ENCODE data around the gene GPRC5C.
A peak's percentile ranks its signal among the peaks of the same experiment; 100 is the strongest.

The GPRC5C gene

DNA sequence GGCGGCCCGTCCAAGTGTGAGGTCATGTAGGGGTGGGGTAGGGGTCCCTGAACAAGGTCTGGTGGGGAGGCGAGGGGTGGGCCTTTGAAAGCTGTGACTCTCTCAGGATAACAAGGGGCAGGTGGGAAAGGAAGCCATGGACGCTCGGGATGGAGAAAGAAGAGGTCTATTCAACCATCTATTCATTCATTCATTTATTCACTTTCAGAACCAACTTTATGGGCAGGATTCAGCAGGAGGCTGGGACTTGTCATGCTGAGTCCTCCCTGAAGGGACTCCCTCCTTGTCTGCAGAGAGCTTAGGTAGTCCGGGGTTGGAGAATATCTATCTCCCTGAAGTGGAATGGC, 25.9 kb downstream of the GPRC5C start:
- H3K9ac ChIP-seq (ENCODE audit: low read depth, low read length), result no peak overlapping the region
- H3K9me3 ChIP-seq (ENCODE audit: control insufficient read depth, insufficient read depth, low read length), result no peaks in the 10 kb centered on the region
- H3K4me3 ChIP-seq (ENCODE audit: low read depth, low read length), result no peak overlapping the region
- peaks cover 21% of the 10 kb centered on the region for H3K27me3 ChIP-seq (ENCODE audit: control insufficient read depth, insufficient read depth, low read length)
- H3K36me3 ChIP-seq (ENCODE audit: control insufficient read depth, insufficient read depth, low read length), result no peaks in the 10 kb centered on the region
- peaks cover 3% of the 10 kb centered on the region for H3K4me1 ChIP-seq (ENCODE audit: control insufficient read depth, insufficient read depth, low read length)

DNA sequence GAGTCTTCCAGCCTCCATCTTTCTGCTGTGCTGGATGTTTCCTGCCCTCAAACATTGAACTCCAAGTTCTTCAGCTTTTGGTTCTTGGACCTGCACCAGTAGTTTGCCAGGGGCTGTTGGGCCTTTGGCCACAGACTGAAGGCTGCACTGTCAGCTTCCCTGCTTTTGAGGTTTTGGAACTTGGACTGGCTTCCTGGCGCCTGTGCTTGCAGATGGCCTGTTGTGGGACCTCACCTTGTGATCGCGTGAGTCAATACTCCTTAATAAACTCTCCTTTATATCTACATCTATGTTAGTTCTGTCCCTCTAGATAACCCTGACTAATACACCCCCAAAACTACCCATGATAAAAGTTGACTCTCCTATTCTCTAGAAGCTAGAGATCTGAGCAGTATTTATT, 26.9 kb downstream of the GPRC5C start:
- Histone ChIP-seq H3K4me3 (ENCODE audit: low read depth, low read length) (no peak overlapping the region), H3K36me3 (ENCODE audit: control insufficient read depth, insufficient read depth, low read length) (no peaks in the 10 kb centered on the region), H3K9ac (ENCODE audit: low read depth, low read length) (no peak overlapping the region), H3K9me3 (ENCODE audit: control insufficient read depth, insufficient read depth, low read length) (no peaks in the 10 kb centered on the region), H3K27me3 (ENCODE audit: control insufficient read depth, insufficient read depth, low read length) (peaks cover 12% of the 10 kb centered on the region), H3K4me1 (ENCODE audit: control insufficient read depth, insufficient read depth, low read length) (no peaks in the 10 kb centered on the region)

DNA sequence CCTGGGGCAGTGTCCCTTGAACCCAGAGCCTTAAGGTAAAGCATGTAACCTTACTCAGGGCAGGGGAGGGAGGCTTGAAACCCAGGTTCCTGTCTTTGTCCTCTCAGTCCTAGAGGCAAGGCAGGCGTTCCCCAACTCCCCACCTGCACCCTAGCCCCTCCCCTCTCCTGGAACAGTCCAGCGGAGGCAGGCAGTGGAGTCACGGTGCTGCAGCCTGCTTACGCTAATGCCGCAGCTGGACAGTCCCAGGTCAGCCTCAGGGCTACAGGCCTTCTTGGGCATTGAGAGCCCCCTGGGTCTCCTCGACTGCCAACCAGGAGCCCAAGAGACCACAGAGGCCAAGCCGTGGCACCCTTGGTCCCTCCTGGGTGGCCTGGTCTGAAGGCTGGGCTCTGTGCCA, 27.7 kb downstream of the GPRC5C start:
- Histone ChIP-seq H3K4me3 (ENCODE audit: low read depth, low read length) (no peak overlapping the region), H3K36me3 (ENCODE audit: control insufficient read depth, insufficient read depth, low read length) (no peaks in the 10 kb centered on the region), H3K9me3 (ENCODE audit: control insufficient read depth, insufficient read depth, low read length) (no peaks in the 10 kb centered on the region), H3K9ac (ENCODE audit: low read depth, low read length) (no peak overlapping the region), H3K4me1 (ENCODE audit: control insufficient read depth, insufficient read depth, low read length) (no peaks in the 10 kb centered on the region), H3K27me3 (ENCODE audit: control insufficient read depth, insufficient read depth, low read length) (peaks cover 12% of the 10 kb centered on the region)

DNA sequence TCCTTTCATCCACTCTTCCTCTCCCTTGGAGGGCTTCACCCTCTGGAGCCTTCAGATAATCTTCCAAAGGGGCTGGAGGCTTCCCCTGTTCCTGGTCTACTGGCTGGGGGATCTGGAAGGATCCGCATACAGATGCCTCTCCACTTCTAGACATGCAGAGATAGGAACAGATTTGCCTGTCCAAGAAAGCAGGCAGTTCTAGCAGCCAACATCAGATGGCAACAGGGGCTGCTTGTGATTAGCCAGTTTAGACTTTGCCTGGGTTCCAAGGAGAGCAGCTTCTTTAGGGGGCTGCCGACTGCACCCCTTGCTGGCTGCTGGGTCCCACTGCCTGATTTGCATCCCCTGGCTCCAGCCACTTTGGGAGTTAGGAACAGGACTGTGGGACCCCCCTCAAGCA, 28.4 kb downstream of the GPRC5C start:
- Histone ChIP-seq H3K9ac (ENCODE audit: low read depth, low read length) (no peak overlapping the region), H3K4me1 (ENCODE audit: control insufficient read depth, insufficient read depth, low read length) (no peaks in the 10 kb centered on the region), H3K36me3 (ENCODE audit: control insufficient read depth, insufficient read depth, low read length) (no peaks in the 10 kb centered on the region), H3K27me3 (ENCODE audit: control insufficient read depth, insufficient read depth, low read length) (peaks cover 12% of the 10 kb centered on the region), H3K9me3 (ENCODE audit: control insufficient read depth, insufficient read depth, low read length) (no peaks in the 10 kb centered on the region), H3K4me3 (ENCODE audit: low read depth, low read length) (no peak overlapping the region)

DNA sequence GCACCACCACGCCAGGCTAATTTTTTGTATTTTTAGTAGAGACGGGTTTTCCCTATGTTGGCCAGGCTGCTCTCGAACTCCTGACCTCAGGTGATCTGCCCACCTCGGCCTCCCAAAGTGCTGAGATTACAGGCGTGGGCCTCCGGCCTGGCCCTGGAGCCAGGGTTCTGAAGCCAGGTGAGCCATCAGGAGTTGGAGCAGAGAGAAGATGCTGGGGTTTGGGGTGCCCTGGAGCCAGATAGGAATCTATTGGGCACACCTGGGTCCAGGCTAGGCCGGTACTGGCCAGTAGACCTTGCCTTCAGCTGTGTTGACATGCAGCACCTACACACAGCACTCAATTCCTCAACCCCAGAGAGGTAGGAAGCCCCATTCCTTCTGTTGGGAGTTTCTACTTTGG, 29.1 kb downstream of the GPRC5C start:
- Histone ChIP-seq H3K4me3 (ENCODE audit: low read depth, low read length) (no peak overlapping the region), H3K9ac (ENCODE audit: low read depth, low read length) (no peak overlapping the region), H3K27me3 (ENCODE audit: control insufficient read depth, insufficient read depth, low read length) (peaks cover 17% of the 10 kb centered on the region), H3K4me1 (ENCODE audit: control insufficient read depth, insufficient read depth, low read length) (no peaks in the 10 kb centered on the region), H3K36me3 (ENCODE audit: control insufficient read depth, insufficient read depth, low read length) (no peaks in the 10 kb centered on the region), H3K9me3 (ENCODE audit: control insufficient read depth, insufficient read depth, low read length) (no peaks in the 10 kb centered on the region)

DNA sequence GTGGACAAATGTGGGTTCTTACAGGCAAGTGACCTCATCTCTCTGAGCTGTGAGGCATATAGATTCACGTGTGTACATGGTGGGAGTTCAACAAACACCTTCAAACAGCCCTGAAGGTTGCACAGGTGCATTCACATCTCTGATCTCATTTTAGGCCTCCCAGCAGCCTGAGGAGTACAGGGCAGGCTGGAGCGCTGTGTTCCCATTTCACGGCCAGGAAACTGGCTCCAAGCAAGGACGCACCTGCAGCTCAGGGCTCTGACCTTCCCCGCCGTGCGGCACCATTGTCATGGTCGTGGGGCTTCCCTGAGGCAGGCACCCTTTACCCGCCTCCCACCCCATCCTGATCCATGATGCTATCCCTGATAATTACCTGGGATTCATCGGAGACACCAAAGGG, 29.7 kb downstream of the GPRC5C start:
- Histone ChIP-seq H3K4me1 (ENCODE audit: control insufficient read depth, insufficient read depth, low read length) (no peaks in the 10 kb centered on the region), H3K27me3 (ENCODE audit: control insufficient read depth, insufficient read depth, low read length) (peaks cover 21% of the 10 kb centered on the region), H3K36me3 (ENCODE audit: control insufficient read depth, insufficient read depth, low read length) (no peaks in the 10 kb centered on the region), H3K4me3 (ENCODE audit: low read depth, low read length) (no peak overlapping the region), H3K9ac (ENCODE audit: low read depth, low read length) (no peak overlapping the region), H3K9me3 (ENCODE audit: control insufficient read depth, insufficient read depth, low read length) (no peaks in the 10 kb centered on the region)

DNA sequence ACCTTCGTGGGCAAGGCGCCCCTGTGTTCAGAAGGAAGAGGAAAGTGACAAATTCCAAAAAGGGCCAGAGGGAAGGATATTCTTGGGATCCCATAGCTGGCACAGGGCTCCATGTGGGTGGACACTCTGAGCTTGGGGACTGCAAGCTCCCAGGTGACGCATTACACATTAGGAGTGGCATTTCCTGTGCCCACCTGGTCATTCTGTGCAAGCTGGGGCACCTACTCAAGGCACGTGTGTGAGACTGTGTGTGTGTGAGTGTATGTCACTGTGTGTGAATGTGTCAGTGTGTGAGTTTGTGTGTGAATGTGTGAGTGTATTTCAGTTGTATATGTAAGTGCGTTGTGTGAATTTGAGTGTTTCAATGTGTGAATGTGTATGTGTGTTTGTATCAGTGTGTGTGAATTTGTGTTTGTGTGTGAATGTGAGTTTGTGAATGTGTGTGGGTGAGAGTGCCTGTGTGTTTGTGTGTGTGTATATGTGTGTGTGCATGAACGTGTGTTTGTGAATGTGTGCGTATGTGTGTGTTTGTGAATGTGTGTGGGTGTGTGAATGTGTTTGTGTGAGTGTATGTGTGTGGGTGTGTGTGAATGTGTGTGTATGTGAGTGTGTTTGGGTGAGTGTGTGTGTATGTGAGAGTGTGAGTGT, 33.0 kb downstream of the GPRC5C start:
- Histone ChIP-seq H3K9me3 (ENCODE audit: control insufficient read depth, insufficient read depth, low read length) (no peaks in the 10 kb centered on the region), H3K4me1 (ENCODE audit: control insufficient read depth, insufficient read depth, low read length) (no peaks in the 10 kb centered on the region), H3K36me3 (ENCODE audit: control insufficient read depth, insufficient read depth, low read length) (no peaks in the 10 kb centered on the region), H3K9ac (ENCODE audit: low read depth, low read length) (no peak overlapping the region), H3K27me3 (ENCODE audit: control insufficient read depth, insufficient read depth, low read length) (peaks cover 25% of the 10 kb centered on the region), H3K4me3 (ENCODE audit: low read depth, low read length) (no peak overlapping the region)

DNA sequence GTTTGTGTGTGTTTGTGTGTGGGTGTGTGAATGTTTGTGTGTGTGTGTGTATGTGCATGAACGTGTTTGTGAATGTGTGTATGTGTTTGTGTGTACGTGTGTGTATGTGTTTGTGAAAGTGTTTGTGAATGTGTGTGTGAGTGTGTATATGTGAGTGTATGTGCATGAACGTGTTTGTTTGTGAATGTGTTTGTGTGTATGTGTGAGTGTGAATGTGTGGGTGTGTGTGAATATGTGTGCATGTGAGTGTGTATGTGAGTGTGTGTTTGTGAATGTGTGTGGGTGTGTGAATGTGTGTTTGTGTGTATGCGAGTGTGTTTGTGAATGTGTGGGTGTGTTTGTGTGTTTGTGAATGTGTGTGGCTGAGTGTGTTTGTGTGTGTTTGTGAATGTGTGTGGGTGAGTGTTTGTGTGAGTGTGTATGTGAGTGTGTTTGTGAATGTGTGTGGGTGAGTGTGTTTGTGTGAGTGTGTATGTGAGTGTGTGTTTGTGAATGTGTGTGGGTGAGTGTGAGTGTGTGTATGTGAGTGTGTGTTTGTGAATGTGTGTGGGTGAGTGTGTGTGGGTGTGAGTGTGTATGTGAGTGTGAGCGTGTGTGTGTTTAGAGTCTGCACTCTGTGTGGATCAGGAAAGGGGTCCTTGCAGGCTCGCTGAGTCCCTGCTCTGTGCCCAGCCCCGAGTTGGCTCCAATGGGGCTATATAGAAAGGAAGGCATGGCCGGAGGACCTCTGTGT, 33.7 kb downstream of the GPRC5C start:
- Histone ChIP-seq H3K9me3 (ENCODE audit: control insufficient read depth, insufficient read depth, low read length) (no peaks in the 10 kb centered on the region), H3K36me3 (ENCODE audit: control insufficient read depth, insufficient read depth, low read length) (no peaks in the 10 kb centered on the region), H3K4me3 (ENCODE audit: low read depth, low read length) (peak overlapping the region; percentile 65), H3K4me1 (ENCODE audit: control insufficient read depth, insufficient read depth, low read length) (no peaks in the 10 kb centered on the region), H3K27me3 (ENCODE audit: control insufficient read depth, insufficient read depth, low read length) (peaks cover 25% of the 10 kb centered on the region), H3K9ac (ENCODE audit: low read depth, low read length) (no peak overlapping the region)

DNA sequence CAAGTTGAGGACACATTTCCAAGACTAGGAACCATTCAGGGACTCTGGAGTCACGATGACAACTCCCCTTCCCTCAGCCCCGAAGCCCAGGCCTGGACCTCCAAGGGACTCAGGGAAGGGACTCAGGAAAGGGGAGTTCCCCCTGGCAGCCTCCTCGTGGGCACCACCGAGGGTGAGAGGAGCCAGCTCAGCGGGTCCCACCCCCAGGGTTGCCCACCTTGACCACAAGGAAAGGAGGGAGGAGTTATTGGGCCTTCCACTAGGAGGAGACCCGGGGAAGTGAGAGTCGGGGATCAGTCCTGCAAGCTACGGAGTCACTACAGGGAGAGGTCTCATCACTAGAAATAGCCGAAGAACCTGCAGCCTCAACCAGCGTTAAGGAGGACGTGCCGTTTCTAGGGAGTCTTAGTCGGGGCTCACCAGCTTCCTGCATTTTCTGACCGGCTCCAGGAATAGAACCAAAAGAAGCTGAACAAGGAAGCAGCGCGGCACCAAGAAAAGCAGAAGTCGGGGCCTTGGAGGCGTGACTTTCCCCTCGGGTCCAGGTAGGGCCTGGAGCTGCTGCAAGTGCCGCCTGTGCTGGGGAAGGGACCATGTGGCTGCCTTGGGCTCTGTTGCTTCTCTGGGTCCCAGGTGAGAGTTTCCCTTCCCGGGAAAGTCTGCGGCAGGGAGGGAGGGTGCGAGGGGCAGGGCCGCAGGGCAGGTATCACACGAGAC, 34.4 kb downstream of the GPRC5C start, which contains the start of gene CD300A:
Gene CD300A, plus strand, starts transcription at position 524 of the 717 bp plus-strand sequence. Its CDS starts 70 bp downstream, at position 594.
- H3K4me1 ChIP-seq (ENCODE audit: control insufficient read depth, insufficient read depth, low read length), result no peaks in the 10 kb centered on the region

DNA sequence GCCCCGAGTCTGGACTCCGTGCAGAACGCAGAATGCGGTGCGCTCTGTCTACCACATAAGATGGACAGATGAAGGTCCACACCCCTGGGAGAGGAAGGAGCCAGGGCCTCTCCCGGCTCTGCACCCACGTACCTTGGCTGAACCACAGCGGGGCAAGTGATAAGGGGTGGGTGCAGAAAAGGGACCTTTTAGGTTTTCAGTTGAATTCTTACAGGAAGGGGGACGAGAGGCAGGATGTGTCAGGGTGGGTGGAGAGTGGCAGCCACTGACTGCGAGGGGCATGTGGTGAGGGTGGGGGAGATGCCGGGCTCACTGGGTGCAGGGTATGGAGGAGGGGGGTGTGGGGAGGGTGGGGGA, 34.9 kb downstream of the GPRC5C start:
- Histone ChIP-seq H3K27me3 (ENCODE audit: control insufficient read depth, insufficient read depth, low read length) (peaks cover 25% of the 10 kb centered on the region), H3K4me1 (ENCODE audit: control insufficient read depth, insufficient read depth, low read length) (no peaks in the 10 kb centered on the region), H3K9ac (ENCODE audit: low read depth, low read length) (peak overlapping the region; percentile 12), H3K4me3 (ENCODE audit: low read depth, low read length) (peak overlapping the region; percentile 65), H3K36me3 (ENCODE audit: control insufficient read depth, insufficient read depth, low read length) (no peaks in the 10 kb centered on the region), H3K9me3 (ENCODE audit: control insufficient read depth, insufficient read depth, low read length) (no peaks in the 10 kb centered on the region)

More for the DNA sequence above, 34.4 kb downstream of the GPRC5C start, which contains the start of gene CD300A:
- H3K9me3 ChIP-seq (ENCODE audit: control insufficient read depth, insufficient read depth, low read length), result no peaks in the 10 kb centered on the region
- H3K27me3 ChIP-seq (ENCODE audit: control insufficient read depth, insufficient read depth, low read length), result peaks cover 25% of the 10 kb centered on the region
- peak within 1 kb of the TSS; percentile 12 for H3K9ac ChIP-seq (ENCODE audit: low read depth, low read length)
- peak within 1 kb of the TSS; percentile 65 for H3K4me3 ChIP-seq (ENCODE audit: low read depth, low read length)
- no peaks in the 10 kb centered on the region for H3K36me3 ChIP-seq (ENCODE audit: control insufficient read depth, insufficient read depth, low read length)

DNA sequence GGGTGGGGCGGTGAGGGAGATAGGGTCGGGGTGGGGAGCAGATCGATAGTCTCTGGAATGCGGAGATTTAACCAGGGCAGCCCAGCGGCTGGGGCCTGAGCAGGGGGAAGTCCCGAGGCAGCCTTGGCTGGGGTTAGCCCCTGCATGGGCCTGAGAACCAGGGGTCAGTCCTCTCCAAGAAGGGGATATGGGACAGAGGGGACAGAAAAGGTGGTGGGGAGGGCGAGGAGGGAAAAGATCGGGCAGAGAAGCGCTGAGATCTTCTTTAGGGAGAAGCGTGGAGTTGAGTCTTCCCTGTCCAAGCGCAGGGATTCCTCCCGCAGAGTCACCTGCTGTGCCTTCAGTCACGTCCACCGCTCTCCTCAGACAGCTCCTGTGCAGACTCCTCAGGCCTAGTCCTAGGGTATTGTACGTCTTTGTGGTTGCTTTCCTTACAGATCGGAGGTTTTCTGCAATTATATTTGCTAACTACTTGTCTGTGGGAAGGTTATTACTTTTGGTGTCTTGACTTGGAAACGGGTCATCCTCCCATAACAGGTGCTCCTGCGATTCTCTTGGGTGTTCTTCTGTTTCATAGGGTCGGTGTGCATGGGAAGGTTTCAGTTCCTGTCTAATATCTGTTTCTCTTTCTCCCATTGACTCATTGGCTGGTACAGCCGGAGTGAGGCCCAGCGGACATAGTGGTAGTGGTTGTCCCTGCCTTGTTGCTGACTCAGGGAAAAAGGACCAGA, 35.5 kb downstream of the GPRC5C start:
- Histone ChIP-seq H3K4me1 (ENCODE audit: control insufficient read depth, insufficient read depth, low read length) (no peaks in the 10 kb centered on the region), H3K4me3 (ENCODE audit: low read depth, low read length) (peak overlapping the region; percentile 44), H3K9ac (ENCODE audit: low read depth, low read length) (no peak overlapping the region), H3K9me3 (ENCODE audit: control insufficient read depth, insufficient read depth, low read length) (no peaks in the 10 kb centered on the region), H3K27me3 (ENCODE audit: control insufficient read depth, insufficient read depth, low read length) (peaks cover 25% of the 10 kb centered on the region), H3K36me3 (ENCODE audit: control insufficient read depth, insufficient read depth, low read length) (no peaks in the 10 kb centered on the region)
